Measurements from ENCODE around the gene CCNF. TPM values are rescaled to one million over a fixed set of nuclear protein-coding genes. Genes with fewer than 3 reads are reported as not detected.

CCNF gene
- total and polyA plus RNA-seq, 2 of the 4 experiments (the other 2 are of a cell fraction): 8.2 to 20.1 TPM

GRCh38 chr16:2490190-2491105 lies 61.2 kb downstream of the CCNF start (continued):
- TF ChIP-seq SMC3 (IDR thresholded peaks at IDR 0.05; ENCODE audit: low read depth, low read length): no peak

GRCh38 chr16:2492292-2492691 lies 63.0 kb downstream of the CCNF start:
- ATAC-seq (ENCODE audit: low read depth): no peak
- 95% methylated on average over 6 of the region's 13 CpGs; no CpG with 5 or more reads in 1 of the 2 experiments for WGBS, 2 experiments (ENCODE audit: extremely low coverage in 2 of 2, insufficient read length in 1 of 2)
- TF ChIP-seq BHLHE40 (IDR thresholded peaks at IDR 0.05; ENCODE audit: low read depth, low read length): no peak
- TF ChIP-seq ELK1 (IDR thresholded peaks at IDR 0.05; ENCODE audit: borderline replicate concordance, low read depth, low read length): no peak
- no peak for TF ChIP-seq CEBPB (IDR thresholded peaks at IDR 0.05; ENCODE audit: low read depth, low read length)
- TF ChIP-seq CTCF (conservative IDR thresholded peaks at IDR 0.05; ENCODE audit: low read depth, low read length): no peak
- TF ChIP-seq FOS (IDR thresholded peaks at IDR 0.05; ENCODE audit: low read depth, low read length): no peak
- no peak for TF ChIP-seq NFE2L2 (IDR thresholded peaks at IDR 0.05; ENCODE audit: low read depth, low read length)
- no peak for TF ChIP-seq RCOR1 (IDR thresholded peaks at IDR 0.05; ENCODE audit: insufficient replicate concordance, low read length)
- no peak for TF ChIP-seq RFX5 (IDR thresholded peaks at IDR 0.05; ENCODE audit: low read depth, low read length)
- TF ChIP-seq USF2 (IDR thresholded peaks at IDR 0.05; ENCODE audit: low read depth, low read length): no peak
- no peak for TF ChIP-seq RAD21 (IDR thresholded peaks at IDR 0.05; ENCODE audit: low read length)
- TF ChIP-seq MXI1 (IDR thresholded peaks at IDR 0.05; ENCODE audit: borderline replicate concordance, low read depth, low read length): no peak

More at GRCh38 chr16:2492292-2492691, 63.0 kb downstream of the CCNF start:
- no peak overlapping the region for H3K14ac ChIP-seq (replicated peaks; ENCODE audit: low read depth, low read length)
- no peak overlapping the region for H3K4ac ChIP-seq (ENCODE audit: low read depth, low read length)
- no peak overlapping the region for H2BK15ac ChIP-seq (ENCODE audit: low read depth, low read length)
- H3K79me1 ChIP-seq (ENCODE audit: low read depth in 1 of 2, low read length in 2 of 2): peaks cover 6 to 41% of the 10 kb centered on the region in 2 experiments
- H3K4me2 ChIP-seq (ENCODE audit: low read depth, low read length): no peak overlapping the region
- H3K4me1 ChIP-seq (ENCODE audit: control insufficient read depth, insufficient read depth, low read length): peaks cover 7% of the 10 kb centered on the region
- no peak overlapping the region for H3K56ac ChIP-seq (ENCODE audit: extremely low read depth, insufficient read depth, low read length)
- peaks cover 14% of the 10 kb centered on the region; the same call in 1 of the 2 replicates for H3K36me3 ChIP-seq (ENCODE audit: control insufficient read depth, insufficient read depth, low read length)
- POLR2A ChIA-PET (ENCODE audit: unreplicated experiment): no interaction called here
- intact Hi-C loops (cut with micrococcal nuclease): no loop called here
- H4K91ac ChIP-seq (ENCODE audit: insufficient read depth, low read depth, low read length): no peak overlapping the region
- H4K5ac ChIP-seq (ENCODE audit: low read depth, low read length): no peak overlapping the region
- H3K18ac ChIP-seq (ENCODE audit: low read depth, low read length): no peak overlapping the region
- H3K9me1 ChIP-seq (ENCODE audit: insufficient read depth, low read length): 0 out of 2 replicates have a peak, but pooled peaks cover 4% of the 10 kb centered on the region
- DNase-seq: no peak
- H4K20me1 ChIP-seq (ENCODE audit: insufficient read depth, low read length): peaks cover 19% of the 10 kb centered on the region
- H4K8ac ChIP-seq (ENCODE audit: low read depth in 2 of 2, low read length in 2 of 2): no peak overlapping the region
- no peak overlapping the region for H3K27ac ChIP-seq (ENCODE audit: insufficient read depth, low read length)
- no TSS peak for BruUV-seq (replicated peaks)
- H3K4me3 ChIP-seq (ENCODE audit: insufficient read depth, low read depth, low read length): no peak overlapping the region
- no peak overlapping the region for H3K23ac ChIP-seq (ENCODE audit: low read depth, low read length)
- no peak overlapping the region for H2AK9ac ChIP-seq (replicated peaks; ENCODE audit: low read depth, low read length, poor library complexity)
- dilution Hi-C loops (cut with HindIII; ENCODE audit: low sequenced_read_pairs, unreplicated experiment): no loop called here
- H3K9ac ChIP-seq (ENCODE audit: low read depth, low read length): no peak overlapping the region
- H2BK20ac ChIP-seq (ENCODE audit: low read depth, low read length): no peak overlapping the region
- no peak overlapping the region for H2AFZ ChIP-seq (replicated peaks; ENCODE audit: low read length, poor library complexity)
- H3K27me3 ChIP-seq (ENCODE audit: control insufficient read depth, insufficient read depth, low read length): no peaks in the 10 kb centered on the region
- H2BK120ac ChIP-seq (ENCODE audit: low read depth, low read length): no peak overlapping the region
- in situ Hi-C loops (cut with MboI; ENCODE audit: low sequenced_read_pairs): no loop called here
- no peak overlapping the region for H2BK5ac ChIP-seq (ENCODE audit: low read depth, low read length, poor library complexity, severe bottlenecking)
- CTCF ChIA-PET: interaction anchor here (0.6 kb wide), 1 partner anchor 10 kb away, joined by 3 read pairs; no protein-coding TSS in a partner anchor
- no peak overlapping the region for H2AK5ac ChIP-seq (ENCODE audit: low read depth, low read length)
- no peaks in the 10 kb centered on the region for H3K9me3 ChIP-seq (ENCODE audit: control insufficient read depth, insufficient read depth, low read length)

Data from IMR-90 (cell line).